RWPE2 (cell line): ENCODE results near the gene GABRR1.

Experiments
- ATAC-seq: fragments of 200-7000 bp; cut with Tn5 transposase; 3 replicates; pipeline ENCODE4 v1.9.1; 2021; ENCODE audit warnings: low read depth
- DNase-seq: peaks from one replicate; pipeline ENCODE4 v3.0.0-alpha.2; 2020; ENCODE audit warnings: low spot score
- H3K27ac ChIP-seq: fragments of 450-650 bp; 2 replicates; pipeline ENCODE4 v1.5.1; 2017; ENCODE audit warnings: mild to moderate bottlenecking; ENCODE audit not compliant: poor library complexity, severe bottlenecking
- H3K27me3 ChIP-seq: fragments of 250-450 bp; sonication (Bioruptor Pico); 2 replicates; pipeline ENCODE4 v1.5.1; 2021; ENCODE audit warnings: mild to moderate bottlenecking, moderate library complexity; ENCODE audit not compliant: insufficient read depth, poor library complexity, severe bottlenecking
- H3K36me3 ChIP-seq: fragments of 250-450 bp; sonication (Bioruptor Pico); 2 replicates; pipeline ENCODE4 v1.5.1; 2020; ENCODE audit warnings: low read depth, mild to moderate bottlenecking, moderate library complexity
- H3K4me1 ChIP-seq: fragments of 250-450 bp; sonication (Bioruptor Pico); 2 replicates; pipeline ENCODE4 v1.5.1; 2021; ENCODE audit warnings: mild to moderate bottlenecking, moderate library complexity; ENCODE audit not compliant: insufficient read depth, poor library complexity, severe bottlenecking
- H3K4me3 ChIP-seq: fragments of 250-450 bp; sonication (Bioruptor Pico); 2 replicates; pipeline ENCODE4 v1.5.1; 2021; ENCODE audit warnings: mild to moderate bottlenecking, moderate library complexity; ENCODE audit not compliant: severe bottlenecking
- H3K9me3 ChIP-seq: fragments of 250-450 bp; sonication (Bioruptor Pico); 2 replicates; pipeline ENCODE4 v1.5.1; 2021; ENCODE audit warnings: mild to moderate bottlenecking, moderate library complexity; ENCODE audit not compliant: severe bottlenecking
- CTCF ChIP-seq: fragments of 450-650 bp; IDR thresholded peaks from one replicate; pipeline ENCODE4 v1.5.1; 2017; ENCODE audit warnings: mild to moderate bottlenecking, moderate library complexity; ENCODE audit not compliant: poor library complexity, severe bottlenecking

Gene GABRR1

GRCh38 chr6:89144354-89144906 is 72.7 kb downstream of the GABRR1 start:
- Histone ChIP-seq H3K27ac (no peak overlapping the region), H3K4me3 (no peak overlapping the region), H3K9me3 (no peaks in the 10 kb centered on the region), H3K27me3 (no peaks in the 10 kb centered on the region), H3K36me3 (peaks cover 9% of the 10 kb centered on the region), H3K4me1 (peaks cover 13% of the 10 kb centered on the region)
- ATAC-seq (no peak), DNase-seq (no peak)
- TF ChIP-seq CTCF = no peak

- Histone ChIP-seq H3K27ac (no peak overlapping the region), H3K36me3 (no peaks in the 10 kb centered on the region), H3K4me1 (peaks cover 8% of the 10 kb centered on the region), H3K27me3 (no peaks in the 10 kb centered on the region), H3K4me3 (no peak overlapping the region), H3K9me3 (no peaks in the 10 kb centered on the region)
- no peak for DNase-seq
- TF ChIP-seq CTCF = no peak
- no peak for ATAC-seq
Observed at GRCh38 chr6:89140347-89141156, 76.6 kb downstream of the GABRR1 start.

GRCh38 chr6:89139509-89140346 is 77.4 kb downstream of the GABRR1 start:
- peaks cover 8% of the 10 kb centered on the region for H3K4me1 ChIP-seq
- no peaks in the 10 kb centered on the region for H3K27me3 ChIP-seq
- peak; percentile 82 for ATAC-seq
- DNase-seq = no peak
- no peaks in the 10 kb centered on the region for H3K36me3 ChIP-seq
- no peak overlapping the region for H3K4me3 ChIP-seq
- no peaks in the 10 kb centered on the region for H3K9me3 ChIP-seq
- TF ChIP-seq CTCF = no peak
- H3K27ac ChIP-seq = no peak overlapping the region

- no peak for TF ChIP-seq CTCF
- Histone ChIP-seq H3K4me3 (no peak overlapping the region), H3K9me3 (no peaks in the 10 kb centered on the region), H3K36me3 (no peaks in the 10 kb centered on the region), H3K4me1 (peaks cover 8% of the 10 kb centered on the region), H3K27me3 (no peaks in the 10 kb centered on the region), H3K27ac (no peak overlapping the region)
- DNase-seq = no peak
- no peak for ATAC-seq
Observed at GRCh38 chr6:89138173-89138572, 79.0 kb downstream of the GABRR1 start.
